Measurements from ENCODE around the gene AKT2.

DNA sequence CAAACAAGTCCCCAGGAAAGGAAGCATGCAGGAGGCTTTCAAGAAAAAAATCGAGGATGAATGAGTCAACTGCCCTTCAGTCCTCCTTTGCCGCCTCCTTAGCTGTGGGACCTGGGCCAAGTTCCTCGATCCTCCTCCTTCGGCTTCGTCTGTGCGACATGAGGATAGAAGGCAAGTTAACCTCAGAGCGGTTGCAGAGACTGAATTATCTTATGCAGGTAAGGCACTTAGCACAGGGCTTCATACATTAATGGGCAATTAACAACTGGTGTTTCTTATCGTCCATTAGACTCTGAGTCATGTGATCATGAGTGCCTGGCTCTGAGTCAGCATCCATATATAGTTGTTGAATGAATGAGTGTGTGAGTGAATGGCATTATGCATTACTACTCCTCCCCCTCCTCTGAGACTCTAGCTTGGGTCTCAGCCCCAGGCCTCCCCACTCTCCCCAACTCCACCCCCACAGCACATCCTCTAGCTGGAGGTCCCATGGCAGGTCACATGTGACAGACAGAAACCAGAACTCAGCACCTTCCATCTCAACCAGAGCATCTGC, 65.3 kb downstream of the AKT2 start:
- TF ChIP-seq POLR2A (IDR thresholded peaks at IDR 0.05), result no peak
- TF ChIP-seq, protein P1, sequence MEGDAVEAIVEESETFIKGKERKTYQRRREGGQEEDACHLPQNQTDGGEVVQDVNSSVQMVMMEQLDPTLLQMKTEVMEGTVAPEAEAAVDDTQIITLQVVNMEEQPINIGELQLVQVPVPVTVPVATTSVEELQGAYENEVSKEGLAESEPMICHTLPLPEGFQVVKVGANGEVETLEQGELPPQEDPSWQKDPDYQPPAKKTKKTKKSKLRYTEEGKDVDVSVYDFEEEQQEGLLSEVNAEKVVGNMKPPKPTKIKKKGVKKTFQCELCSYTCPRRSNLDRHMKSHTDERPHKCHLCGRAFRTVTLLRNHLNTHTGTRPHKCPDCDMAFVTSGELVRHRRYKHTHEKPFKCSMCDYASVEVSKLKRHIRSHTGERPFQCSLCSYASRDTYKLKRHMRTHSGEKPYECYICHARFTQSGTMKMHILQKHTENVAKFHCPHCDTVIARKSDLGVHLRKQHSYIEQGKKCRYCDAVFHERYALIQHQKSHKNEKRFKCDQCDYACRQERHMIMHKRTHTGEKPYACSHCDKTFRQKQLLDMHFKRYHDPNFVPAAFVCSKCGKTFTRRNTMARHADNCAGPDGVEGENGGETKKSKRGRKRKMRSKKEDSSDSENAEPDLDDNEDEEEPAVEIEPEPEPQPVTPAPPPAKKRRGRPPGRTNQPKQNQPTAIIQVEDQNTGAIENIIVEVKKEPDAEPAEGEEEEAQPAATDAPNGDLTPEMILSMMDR (IDR thresholded peaks at IDR 0.05), result no peak
- no peak for TF ChIP-seq POLR2AphosphoS5 (IDR thresholded peaks at IDR 0.05)

Measured in breast epithelium (tissue), 3 donors.